HepG2 (cell line): ENCODE measurements around the gene CADM1. TPM values are rescaled to one million over a fixed set of nuclear protein-coding genes. Genes with fewer than 3 reads are reported as not detected.

ENCODE experiments used
- ARID3A ChIP-seq: IDR thresholded peaks from 2 replicates; pipeline ENCODE4 v1.6.1; 2012; ENCODE audit warnings: low read depth, low read length, improper control_type of control experiment
- BCL6 ChIP-seq: IDR thresholded peaks from 2 replicates; pipeline ENCODE4 v1.6.1; 2016; ENCODE audit warnings: missing genetic modification reagents, missing compliant biosample characterization
- FOXP1 ChIP-seq, 2 experiments: fragments of 450-650 bp in 1 of 2; IDR thresholded peaks; 2 replicates each; pipeline ENCODE4 v1.6.1; 2017 to 2018; ENCODE audit warnings: antibody characterized with exemption in 1 of 2
- IKZF4 ChIP-seq: sonication (generic); formaldehyde crosslinking; IDR thresholded peaks from 2 replicates; pipeline ENCODE4 v1.5.1; 2020; ENCODE audit warnings: borderline replicate concordance, mild to moderate bottlenecking, low read depth, missing genetic modification reagents; ENCODE audit errors: not compliant biosample characterization
- MAFG ChIP-seq: sonication (generic); formaldehyde crosslinking; IDR thresholded peaks from 2 replicates; pipeline ENCODE4 v1.5.1; 2020; ENCODE audit warnings: mild to moderate bottlenecking, missing genetic modification reagents
- MYNN ChIP-seq: sonication (generic); formaldehyde crosslinking; IDR thresholded peaks from 2 replicates; pipeline ENCODE4 v1.4.0; 2020; ENCODE audit warnings: mild to moderate bottlenecking, low read depth, missing genetic modification reagents
- NCOA2 ChIP-seq: sonication (generic); formaldehyde crosslinking; IDR thresholded peaks from 2 replicates; pipeline ENCODE4 v1.8.0; 2022; ENCODE audit warnings: inconsistent platforms
- NCOA5 ChIP-seq: sonication (generic); formaldehyde crosslinking; IDR thresholded peaks from 2 replicates; pipeline ENCODE4 v1.4.0; 2020; ENCODE audit warnings: missing genetic modification reagents
- PCBP2 ChIP-seq: fragments of 200-400 bp; formaldehyde crosslinking; optimal IDR thresholded peaks from 2 replicates; pipeline ENCODE3; 2018; ENCODE audit warnings: low read length, low read depth; ENCODE audit not compliant: poor library complexity, severe bottlenecking
- ZBTB4 ChIP-seq: sonication (generic); formaldehyde crosslinking; IDR thresholded peaks from 2 replicates; pipeline ENCODE4 v1.4.0; 2020; ENCODE audit warnings: missing genetic modification reagents, mild to moderate bottlenecking, borderline replicate concordance
- polyA plus RNA-seq, 8 experiments: library from polyadenylated mRNA; depleted of rRNA in 3 of 8; stranded (reverse) in 7 of 8; unstranded in 1 of 8; fragments of >200 nt; fragmentation: Illumina TruSeq in 4 of 8; extraction: Trizol in 4 of 8; gene quantifications; 2 replicates each; pipeline versions ENCODE4 v1.2.1 to v1.2.3, GENCODE V29; 2011 to 2016; ENCODE audit warnings: low read depth in 4 of 8, missing spikeins in 1 of 8, mixed read lengths in 1 of 8; ENCODE audit not compliant: insufficient read depth in 1 of 8
- total RNA-seq, 5 experiments: library from RNA; depleted of rRNA; stranded (reverse); fragments of >200 nt; fragmentation: Illumina TruSeq; extraction: Trizol; gene quantifications; 2 replicates each; pipeline ENCODE4 v1.2.3, GENCODE V29; 2016; ENCODE audit warnings: low read depth in 1 of 5
- TF ChIP-seq, protein P1 (sequence below): sonication (generic); formaldehyde crosslinking; IDR thresholded peaks from 2 replicates; pipeline ENCODE4 v1.8.0; 2022; ENCODE audit warnings: missing genetic modification reagents, mild to moderate bottlenecking, moderate library complexity, borderline replicate concordance
- TF ChIP-seq, protein P2 (sequence below): sonication (generic); formaldehyde crosslinking; IDR thresholded peaks from 2 replicates; pipeline ENCODE4 v1.5.1; 2020; ENCODE audit warnings: mild to moderate bottlenecking, missing genetic modification reagents
- TF ChIP-seq, protein P3 (sequence below): IDR thresholded peaks from 2 replicates; pipeline ENCODE4 v1.6.1; 2012; ENCODE audit warnings: inconsistent platforms
- TF ChIP-seq, protein P4 (sequence below): sonication (generic); formaldehyde crosslinking; IDR thresholded peaks from 2 replicates; pipeline ENCODE4 v1.9.0; 2021; ENCODE audit warnings: missing genetic modification reagents, borderline replicate concordance

Gene CADM1
- total and polyA plus RNA-seq, 2 of the 13 experiments (the other 11 are each of a cell fraction or from before 2014, with no cell fraction given) = 71.3 to 122 TPM

- TF ChIP-seq, protein P1, sequence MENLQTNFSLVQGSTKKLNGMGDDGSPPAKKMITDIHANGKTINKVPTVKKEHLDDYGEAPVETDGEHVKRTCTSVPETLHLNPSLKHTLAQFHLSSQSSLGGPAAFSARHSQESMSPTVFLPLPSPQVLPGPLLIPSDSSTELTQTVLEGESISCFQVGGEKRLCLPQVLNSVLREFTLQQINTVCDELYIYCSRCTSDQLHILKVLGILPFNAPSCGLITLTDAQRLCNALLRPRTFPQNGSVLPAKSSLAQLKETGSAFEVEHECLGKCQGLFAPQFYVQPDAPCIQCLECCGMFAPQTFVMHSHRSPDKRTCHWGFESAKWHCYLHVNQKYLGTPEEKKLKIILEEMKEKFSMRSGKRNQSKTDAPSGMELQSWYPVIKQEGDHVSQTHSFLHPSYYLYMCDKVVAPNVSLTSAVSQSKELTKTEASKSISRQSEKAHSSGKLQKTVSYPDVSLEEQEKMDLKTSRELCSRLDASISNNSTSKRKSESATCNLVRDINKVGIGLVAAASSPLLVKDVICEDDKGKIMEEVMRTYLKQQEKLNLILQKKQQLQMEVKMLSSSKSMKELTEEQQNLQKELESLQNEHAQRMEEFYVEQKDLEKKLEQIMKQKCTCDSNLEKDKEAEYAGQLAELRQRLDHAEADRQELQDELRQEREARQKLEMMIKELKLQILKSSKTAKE = no peak
- TF ChIP-seq MAFG (CRISPR knock-in tag) (no peak), ARID3A (no peak; the same call in 1 of the 2 replicates), FOXP1 (IDR thresholded peaks at IDR 0.05) (no peak), FOXP1 (CRISPR knock-in tag; IDR thresholded peaks at IDR 0.05) (peak; percentile 29; the same call in 1 of the 2 replicates), NCOA5 (CRISPR knock-in tag) (no peak), IKZF4 (no peak), ZBTB4 (CRISPR knock-in tag) (no peak), BCL6 (CRISPR knock-in tag) (peak; percentile 51; the same call in 1 of the 2 replicates), NCOA2 (CRISPR knock-in tag) (0 out of 2 replicates have a peak, but pooled peaks have one; percentile 55), PCBP2 (no peak), MYNN (CRISPR knock-in tag) (no peak)
- TF ChIP-seq, protein P2, sequence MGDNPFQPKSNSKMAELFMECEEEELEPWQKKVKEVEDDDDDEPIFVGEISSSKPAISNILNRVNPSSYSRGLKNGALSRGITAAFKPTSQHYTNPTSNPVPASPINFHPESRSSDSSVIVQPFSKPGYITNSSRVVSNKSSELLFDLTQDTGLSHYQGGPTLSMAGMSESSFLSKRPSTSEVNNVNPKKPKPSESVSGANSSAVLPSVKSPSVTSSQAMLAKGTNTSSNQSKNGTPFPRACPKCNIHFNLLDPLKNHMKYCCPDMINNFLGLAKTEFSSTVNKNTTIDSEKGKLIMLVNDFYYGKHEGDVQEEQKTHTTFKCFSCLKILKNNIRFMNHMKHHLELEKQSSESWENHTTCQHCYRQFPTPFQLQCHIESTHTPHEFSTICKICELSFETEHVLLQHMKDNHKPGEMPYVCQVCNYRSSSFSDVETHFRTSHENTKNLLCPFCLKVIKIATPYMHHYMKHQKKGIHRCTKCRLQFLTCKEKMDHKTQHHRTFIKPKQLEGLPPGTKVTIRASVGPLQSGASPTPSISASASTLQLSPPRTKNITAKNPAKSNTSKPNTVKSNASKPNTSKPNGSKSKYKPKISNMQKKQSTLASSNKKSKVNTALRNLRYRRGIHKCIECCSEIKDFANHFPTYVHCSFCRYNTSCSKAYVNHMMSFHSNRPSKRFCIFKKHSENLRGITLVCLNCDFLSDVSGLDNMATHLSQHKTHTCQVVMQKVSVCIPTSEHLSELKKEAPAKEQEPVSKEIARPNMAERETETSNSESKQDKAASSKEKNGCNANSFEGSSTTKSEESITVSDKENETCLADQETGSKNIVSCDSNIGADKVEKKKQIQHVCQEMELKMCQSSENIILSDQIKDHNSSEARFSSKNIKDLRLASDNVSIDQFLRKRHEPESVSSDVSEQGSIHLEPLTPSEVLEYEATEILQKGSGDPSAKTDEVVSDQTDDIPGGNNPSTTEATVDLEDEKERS (CRISPR knock-in tag) = no peak
- TF ChIP-seq, protein P3, sequence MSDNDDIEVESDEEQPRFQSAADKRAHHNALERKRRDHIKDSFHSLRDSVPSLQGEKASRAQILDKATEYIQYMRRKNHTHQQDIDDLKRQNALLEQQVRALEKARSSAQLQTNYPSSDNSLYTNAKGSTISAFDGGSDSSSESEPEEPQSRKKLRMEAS = no peak
- TF ChIP-seq, protein P4, sequence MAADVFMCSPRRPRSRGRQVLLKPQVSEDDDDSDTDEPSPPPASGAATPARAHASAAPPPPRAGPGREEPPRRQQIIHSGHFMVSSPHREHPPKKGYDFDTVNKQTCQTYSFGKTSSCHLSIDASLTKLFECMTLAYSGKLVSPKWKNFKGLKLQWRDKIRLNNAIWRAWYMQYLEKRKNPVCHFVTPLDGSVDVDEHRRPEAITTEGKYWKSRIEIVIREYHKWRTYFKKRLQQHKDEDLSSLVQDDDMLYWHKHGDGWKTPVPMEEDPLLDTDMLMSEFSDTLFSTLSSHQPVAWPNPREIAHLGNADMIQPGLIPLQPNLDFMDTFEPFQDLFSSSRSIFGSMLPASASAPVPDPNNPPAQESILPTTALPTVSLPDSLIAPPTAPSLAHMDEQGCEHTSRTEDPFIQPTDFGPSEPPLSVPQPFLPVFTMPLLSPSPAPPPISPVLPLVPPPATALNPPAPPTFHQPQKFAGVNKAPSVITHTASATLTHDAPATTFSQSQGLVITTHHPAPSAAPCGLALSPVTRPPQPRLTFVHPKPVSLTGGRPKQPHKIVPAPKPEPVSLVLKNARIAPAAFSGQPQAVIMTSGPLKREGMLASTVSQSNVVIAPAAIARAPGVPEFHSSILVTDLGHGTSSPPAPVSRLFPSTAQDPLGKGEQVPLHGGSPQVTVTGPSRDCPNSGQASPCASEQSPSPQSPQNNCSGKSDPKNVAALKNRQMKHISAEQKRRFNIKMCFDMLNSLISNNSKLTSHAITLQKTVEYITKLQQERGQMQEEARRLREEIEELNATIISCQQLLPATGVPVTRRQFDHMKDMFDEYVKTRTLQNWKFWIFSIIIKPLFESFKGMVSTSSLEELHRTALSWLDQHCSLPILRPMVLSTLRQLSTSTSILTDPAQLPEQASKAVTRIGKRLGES (CRISPR knock-in tag) = no peak
Observed at GRCh38 chr11:115207166-115207591, 297.0 kb downstream of the CADM1 start (continued).
